Activated T-helper 1 cell treated with anti-CD3 and anti-CD28 coated beads, Interleukin-2, amount 50 U/mL, for 16 hours (primary cell): ENCODE measurements around the gene ISX.

ENCODE experiments used
- DNase-seq, 2 donors: peaks; one replicate each; pipeline ENCODE4 v3.0.0-alpha.2; 2020; ENCODE audit warnings: low read depth in 1 of 2, low spot score in 1 of 2

ISX gene

DNA sequence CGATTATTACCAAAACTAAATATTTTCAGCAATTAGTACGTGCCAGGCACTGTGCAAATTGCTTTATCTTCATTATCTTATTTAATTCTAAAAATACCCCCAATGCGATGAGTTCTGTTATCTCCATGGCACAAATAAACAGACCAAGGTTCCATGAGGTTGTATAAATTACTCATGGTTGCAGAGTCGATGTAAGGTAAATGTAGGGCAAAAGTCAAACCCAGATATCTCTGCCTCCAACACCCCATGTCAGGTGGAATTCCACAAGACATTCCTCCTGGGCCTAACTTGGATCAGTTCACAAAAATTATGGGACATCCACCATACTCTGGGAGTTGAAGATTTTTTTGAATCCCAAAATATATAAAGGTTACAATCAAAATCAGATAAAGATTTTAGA, 43.7 kb downstream of the ISX start:
- no peak for DNase-seq

- no peak for DNase-seq
These were observed 45.3 kb downstream of the ISX start for GRCh38 chr22:35111244-35111643.

DNA sequence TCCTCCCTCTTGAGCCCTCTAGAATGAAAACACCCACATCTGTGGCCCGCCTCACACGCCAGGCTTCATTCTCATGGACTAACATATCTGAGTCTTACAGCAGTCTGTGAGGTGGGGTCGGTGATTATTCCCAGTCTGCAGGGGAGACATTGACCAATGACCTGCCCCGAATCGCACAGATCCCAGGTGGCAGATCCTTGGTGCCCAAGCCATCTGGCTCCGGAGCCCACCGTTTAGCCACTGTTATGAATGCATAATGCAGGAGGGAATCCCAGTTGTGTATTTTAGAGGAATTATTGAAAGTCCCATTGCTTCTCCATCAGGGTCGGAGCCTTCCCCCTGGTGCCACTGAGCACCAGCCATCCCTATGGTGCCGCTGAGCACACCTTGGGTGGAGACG, 47.4 kb downstream of the ISX start:
- DNase-seq: no peak

DNA sequence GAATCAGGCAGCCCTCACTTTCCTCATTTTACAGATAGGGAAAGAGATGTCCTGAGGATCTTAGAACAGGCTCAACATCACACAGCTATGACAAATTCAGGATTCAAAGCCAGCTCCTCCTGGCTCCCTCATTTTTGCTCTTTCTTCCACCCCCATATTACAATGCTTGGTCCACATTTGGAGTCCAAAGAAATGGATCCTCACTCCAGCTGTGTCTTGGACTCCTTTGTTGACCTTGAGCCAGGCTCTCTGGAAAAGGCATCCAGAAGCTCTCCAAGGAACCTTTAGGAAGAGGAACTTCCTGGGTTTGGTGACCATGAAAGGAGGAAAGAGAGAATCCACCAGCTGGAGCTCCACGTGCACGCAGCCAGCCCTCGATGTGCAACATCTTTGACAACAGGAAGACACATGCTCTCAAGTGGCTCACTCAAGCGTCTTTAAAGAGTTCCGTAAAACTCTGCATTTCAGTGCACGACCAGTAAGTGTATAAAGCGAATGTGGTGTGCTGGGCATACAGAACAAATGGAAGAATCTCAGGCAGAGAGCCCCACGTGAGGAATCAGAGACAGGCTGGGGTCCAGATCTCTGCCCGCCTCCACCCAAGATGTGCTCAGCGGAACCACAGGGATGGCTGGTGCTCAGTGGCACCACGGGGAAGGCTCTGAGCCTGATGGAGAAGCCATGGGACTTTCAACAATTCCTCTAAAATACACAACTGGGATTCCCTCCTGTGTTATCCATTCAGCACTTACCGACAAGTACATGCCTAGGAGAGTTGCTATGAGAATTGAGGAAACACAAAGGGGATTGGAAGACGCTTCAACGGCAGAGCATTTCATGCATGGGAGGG, 48.4 kb downstream of the ISX start:
- no peak for DNase-seq

DNA sequence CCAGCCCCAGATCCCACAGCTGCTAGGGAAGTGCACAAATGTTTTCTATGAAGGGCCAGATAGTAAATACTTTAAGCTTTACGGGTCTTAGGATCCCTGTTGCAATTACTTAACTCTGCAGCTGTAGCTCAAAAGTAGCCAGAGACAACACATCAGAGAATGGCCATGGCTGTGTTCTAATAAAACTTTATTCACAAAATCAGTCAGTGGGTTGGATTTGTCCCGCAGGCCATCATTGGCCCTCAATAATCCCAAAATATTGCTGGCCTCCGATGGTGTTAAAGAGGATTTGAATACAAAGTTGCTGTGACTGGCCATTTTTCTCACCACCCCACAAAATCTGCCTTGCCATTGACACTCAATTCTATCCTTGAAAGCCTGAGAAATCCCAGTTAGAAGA, 49.6 kb downstream of the ISX start:
- DNase-seq: no peak

DNA sequence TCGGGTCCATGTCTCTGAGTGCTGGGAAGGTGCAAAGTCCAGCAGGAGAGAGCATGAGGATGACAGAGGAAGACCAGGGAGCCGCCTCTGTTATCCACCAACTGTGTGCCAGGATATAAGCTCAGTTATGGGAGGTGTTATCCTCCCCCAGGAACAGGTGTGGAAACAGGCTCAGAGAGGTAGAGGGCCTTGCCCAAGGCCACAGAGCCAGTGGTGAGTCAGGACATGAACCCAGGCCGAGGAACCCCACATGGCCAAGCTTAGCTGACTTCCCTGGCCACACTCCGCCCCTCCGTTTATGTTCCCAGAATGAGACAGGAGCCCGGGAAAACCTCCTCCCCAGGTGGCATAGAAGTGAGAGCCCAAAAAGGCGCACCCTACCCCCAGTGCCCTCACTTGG, 50.3 kb downstream of the ISX start:
- DNase-seq: no peak

DNA sequence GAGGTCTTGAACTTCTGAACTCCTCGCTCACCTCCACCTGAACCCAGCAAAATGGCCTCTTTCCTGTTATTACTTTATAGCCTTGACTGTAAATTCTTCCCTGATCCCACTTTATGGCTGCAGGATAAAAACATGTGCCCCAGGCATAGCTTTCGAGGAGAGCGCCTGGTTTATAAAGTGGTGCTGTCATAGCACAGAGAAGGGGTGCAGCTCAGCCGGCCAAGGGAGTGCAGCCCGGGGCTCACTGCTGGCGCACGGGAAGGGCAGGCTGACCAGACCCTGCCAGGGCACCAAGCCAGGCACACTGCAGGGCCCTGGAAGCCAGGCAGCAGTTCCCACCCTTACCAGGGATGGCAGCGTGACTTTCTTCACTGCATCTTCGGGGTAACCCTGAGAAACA, 50.9 kb downstream of the ISX start:
- no peak for DNase-seq

DNA sequence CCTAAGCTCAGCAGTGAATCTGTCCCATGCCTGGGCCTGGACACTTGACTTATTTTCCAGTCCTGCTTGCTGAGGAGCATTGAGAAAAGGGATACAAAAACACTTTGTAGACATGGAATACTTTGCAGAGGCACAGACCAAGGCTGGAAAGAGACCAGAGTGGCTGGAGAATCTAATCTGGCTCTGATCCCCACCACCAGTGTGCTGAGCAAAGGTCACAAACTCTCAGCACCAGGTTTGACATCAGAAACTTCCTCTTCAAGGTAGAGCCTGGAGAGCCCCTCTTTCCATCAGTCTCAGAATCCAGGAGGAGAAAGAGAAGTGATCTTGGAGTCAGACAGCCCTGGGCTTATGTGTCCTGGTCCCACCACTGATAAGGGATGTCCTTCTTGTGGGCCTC, 53.5 kb downstream of the ISX start:
- no peak for DNase-seq

- DNase-seq: no peak
These were observed 58.8 kb downstream of the ISX start for GRCh38 chr22:35124691-35125219.

- no peak for DNase-seq
These were observed 61.0 kb downstream of the ISX start for GRCh38 chr22:35126993-35127392.

GRCh38 chr22:35128637-35129036, 62.7 kb downstream of the ISX start:
- DNase-seq: no peak

GRCh38 chr22:35131525-35132000, 65.6 kb downstream of the ISX start:
- DNase-seq: no peak

DNA sequence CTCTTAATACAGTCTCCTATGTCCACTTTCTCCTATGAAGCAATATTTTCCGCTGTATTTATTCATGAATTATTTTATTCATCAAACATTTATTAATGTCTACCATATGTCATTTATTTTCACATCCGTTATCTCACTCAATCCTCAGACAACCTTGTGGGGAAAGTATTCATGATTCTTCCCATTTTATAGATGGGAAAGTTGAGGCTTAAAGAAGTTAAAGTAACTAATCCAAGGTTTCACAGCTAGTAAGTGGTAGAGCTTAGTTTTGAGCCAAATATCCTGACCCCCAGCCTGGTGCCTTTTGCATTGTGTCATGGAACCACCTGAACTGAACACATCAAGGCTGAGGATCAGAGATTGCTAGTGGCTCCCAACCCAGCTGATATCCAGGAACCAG, 66.6 kb downstream of the ISX start:
- DNase-seq: no peak

DNA sequence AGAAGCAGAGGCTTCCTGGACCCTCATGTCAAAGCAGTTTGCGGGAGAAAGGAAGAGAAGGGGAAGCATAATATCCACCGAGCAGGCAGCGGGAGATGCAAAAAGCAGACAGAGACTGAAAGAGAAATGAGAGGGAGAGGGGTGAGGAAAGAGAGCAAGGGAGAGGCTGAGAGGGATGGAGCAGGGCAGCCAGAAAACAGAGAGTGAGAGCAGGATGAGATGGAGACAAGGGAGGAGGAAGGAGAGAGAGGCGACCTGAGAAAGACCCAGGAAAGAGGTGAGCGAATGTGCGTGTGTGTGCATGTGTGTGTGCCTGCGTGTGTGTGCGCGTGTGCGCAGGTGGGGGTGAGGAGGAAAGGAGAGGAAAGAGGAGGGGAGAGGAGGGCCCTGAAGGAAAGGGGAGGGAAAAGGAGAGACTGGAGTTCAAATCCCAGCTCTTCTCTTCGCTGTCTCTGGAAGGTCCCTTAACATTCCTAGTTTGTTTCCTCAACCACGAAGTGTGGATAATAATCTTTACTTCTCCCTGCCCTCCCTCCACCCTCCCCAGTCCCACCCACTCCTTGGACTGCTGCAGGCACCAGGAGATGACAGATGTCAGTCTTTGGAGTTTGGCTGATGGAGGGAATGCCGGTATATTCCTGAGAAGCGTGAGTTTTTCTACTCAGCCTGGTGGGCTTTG, 67.9 kb downstream of the ISX start:
- no peak for DNase-seq

DNA sequence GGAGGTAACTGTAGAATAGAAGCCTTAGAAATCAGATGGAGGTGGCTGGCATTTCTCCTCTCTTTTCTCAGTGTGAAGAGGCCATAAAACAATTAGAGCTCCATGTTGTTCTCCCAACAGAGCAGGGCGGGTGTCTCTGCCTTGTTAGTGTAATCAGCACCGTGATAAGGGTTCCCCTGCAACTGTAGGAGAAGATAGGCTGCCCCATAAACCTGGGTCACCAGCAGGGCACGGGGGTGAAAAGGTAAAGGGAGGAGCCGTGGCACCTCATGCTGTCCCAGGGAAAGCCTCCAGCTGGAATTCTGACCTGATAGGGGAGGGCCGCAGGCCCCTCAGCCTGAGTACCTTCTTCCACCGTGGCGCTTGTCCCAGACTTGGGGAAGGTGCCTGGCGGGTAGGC, 68.7 kb downstream of the ISX start:
- DNase-seq: no peak

DNA sequence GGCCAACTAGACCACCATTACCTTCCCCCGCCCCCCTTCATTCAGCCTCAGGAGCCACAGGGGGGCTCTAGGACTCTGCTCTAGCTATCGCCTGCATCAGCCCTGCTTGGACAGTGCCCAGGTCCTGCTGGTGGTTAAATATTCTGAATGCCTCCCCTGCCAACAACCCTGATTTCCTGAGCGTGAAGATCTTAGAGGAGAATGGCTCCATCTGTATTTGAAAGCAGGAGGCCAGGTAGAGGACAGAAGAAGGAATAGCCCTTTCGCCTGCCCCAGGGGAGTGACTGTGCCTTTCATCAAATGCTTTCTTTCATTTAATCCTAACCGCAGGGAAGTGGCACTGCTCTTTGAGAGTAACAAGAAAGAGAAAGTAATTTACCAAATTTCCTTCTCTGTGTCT, 69.2 kb downstream of the ISX start:
- no peak for DNase-seq
